Inferior parietal cortex (tissue), 1 donor: ENCODE measurements around the gene PRR33.

Experiments
- DNase-seq: peaks from one replicate; pipeline ENCODE4 v3.0.0-alpha.2; 2016; ENCODE audit errors: extremely low spot score

PRR33 gene

GRCh38 chr11:1847006-1847735 is 44.5 kb downstream of the PRR33 start:
- no peak for DNase-seq

DNA sequence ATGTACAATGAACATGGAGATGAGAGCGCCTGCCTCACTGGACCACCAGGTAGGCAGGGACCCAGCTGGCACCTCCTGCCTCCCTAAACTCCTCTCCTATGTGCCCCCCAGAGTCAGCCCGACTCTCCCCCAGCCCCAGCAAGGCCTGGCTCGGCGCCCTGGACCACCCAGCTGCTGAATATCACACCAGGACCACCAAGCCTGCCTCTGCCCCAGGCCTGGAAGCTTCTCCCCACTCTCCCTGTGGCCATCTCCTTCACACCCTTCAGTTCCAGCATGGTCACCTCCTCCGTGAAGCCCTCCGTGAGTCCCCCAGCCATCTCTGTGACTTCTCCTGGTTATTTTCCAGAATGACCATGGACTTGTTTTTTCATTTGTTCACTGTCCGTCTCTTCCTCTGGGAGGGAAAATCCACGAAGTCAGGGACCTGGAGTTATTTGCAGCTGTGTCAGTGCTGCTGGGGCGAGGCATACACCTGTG is 45.2 kb downstream of the PRR33 start:
- DNase-seq, result no peak

- DNase-seq, result no peak
Measured at GRCh38 chr11:1845561-1846452, 45.9 kb downstream of the PRR33 start.

GRCh38 chr11:1845095-1845429 is 46.6 kb downstream of the PRR33 start:
- no peak for DNase-seq

DNA sequence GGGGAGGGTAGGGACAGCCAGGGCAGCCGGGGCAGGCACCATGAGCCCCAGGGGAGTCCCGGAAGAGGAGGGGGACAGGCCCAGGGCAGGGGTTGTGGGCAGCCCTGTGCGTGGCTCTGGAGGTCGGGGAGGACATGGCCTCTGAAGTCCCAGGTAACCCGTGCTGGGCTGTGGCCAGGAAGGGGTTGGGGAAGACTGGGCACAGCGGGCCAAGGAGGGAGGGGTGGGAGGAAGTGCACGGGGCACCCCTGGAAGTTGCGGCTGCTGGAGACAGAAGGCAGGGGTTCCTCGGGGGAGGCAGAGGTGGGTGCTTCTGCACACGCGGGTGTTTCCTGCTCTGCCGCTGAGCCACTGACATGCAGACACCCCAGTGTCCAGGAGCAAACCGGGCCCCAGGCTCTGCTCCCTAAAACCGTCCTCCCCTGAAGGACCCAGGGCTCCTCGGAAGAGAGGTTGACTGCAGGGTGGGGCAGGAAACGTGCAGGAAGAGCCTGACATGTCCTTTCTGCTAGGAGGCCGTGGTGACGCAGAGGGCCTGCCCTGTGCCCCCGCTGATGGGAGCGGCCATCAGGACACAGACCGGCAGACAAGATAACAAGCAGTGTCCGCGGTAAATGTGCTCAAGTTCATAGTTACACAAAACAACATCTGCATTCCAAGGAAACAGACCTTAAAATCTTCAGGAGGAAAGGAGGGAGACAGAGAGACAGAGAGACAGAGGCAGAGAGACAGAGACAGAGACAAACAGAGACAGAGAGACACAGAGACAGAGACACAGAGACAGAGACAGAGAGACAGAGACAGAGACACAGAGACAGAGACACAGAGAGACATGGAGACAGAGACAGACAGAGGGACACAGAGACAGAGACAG is 47.2 kb downstream of the PRR33 start:
- DNase-seq, result no peak

GRCh38 chr11:1843796-1844195 is 47.9 kb downstream of the PRR33 start:
- no peak for DNase-seq

- DNase-seq, result no peak
Measured at GRCh38 chr11:1843098-1843473, 48.6 kb downstream of the PRR33 start.

GRCh38 chr11:1842149-1843097 is 49.3 kb downstream of the PRR33 start:
- no peak for DNase-seq

DNA sequence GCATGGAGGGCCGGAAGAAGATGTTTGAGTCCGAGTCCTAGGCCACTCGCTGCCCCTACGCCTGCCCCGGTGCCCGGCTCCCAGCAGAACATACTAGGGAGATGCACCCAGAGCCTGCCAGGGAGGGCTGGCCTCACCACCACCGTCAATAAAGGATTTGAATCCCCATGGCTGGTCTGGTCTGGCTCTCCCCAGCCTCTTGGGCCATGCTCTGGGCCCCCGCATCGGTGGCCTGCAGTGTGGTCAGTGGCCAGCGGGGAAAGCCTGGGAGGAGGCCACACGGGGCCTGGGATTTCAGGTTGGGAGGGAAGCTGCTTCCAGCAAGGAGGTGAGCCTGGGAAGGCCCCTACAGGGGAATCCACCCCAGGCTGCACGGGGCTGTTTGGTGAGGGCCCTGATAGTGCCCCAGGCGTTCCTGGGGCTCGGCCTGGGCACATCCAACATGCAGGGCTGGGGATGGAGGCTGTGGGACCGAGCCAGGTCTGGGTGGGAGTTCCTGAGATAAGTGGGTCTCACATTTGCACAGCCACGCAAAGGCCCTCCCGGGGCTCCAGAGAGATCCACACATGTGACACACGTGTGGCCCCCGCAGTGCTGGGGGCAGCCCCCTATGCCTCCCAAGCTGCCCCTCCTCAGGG is 50.1 kb downstream of the PRR33 start:
- no peak for DNase-seq

GRCh38 chr11:1840780-1841480 is 50.8 kb downstream of the PRR33 start:
- DNase-seq, result no peak

DNA sequence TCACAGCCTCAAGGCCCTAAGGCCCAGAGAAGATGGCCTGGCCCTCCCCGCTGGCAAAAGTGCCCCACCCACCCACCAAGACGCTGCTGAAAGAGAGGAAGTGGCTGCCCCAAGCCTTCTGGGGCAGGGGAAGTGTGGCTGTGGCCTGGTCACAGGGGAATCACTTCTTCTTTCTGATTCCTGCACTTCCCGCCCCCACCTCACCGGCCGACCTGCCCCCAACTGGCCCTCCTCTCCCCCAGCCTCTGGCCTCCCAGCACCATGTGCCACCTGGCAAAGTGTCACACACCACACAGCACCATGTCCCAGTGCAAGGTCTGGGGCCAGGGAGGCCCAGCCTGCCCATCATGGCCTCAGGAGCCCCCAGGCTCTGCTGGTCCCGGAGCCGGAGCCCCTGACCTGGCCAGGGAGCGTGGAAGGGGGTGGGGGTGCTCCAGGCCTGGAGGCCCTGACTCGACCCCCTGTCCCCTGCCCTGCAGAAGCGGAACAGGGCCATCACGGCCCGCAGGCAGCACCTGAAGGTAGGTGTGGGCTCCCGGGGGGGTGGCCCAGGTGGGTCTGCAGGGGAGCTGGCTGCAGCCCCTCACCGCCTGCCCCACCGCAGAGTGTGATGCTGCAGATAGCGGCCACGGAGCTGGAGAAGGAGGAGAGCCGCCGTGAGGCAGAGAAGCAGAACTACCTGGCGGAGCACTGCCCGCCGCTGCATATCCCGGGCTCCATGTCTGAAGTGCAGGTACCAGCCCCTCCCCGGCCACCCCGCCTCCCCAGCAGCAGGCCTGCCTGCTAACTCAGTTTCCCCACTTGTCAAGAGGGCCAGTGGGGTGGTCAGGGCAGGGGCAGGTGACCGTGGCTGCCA is 51.5 kb downstream of the PRR33 start:
- DNase-seq, result no peak

DNA sequence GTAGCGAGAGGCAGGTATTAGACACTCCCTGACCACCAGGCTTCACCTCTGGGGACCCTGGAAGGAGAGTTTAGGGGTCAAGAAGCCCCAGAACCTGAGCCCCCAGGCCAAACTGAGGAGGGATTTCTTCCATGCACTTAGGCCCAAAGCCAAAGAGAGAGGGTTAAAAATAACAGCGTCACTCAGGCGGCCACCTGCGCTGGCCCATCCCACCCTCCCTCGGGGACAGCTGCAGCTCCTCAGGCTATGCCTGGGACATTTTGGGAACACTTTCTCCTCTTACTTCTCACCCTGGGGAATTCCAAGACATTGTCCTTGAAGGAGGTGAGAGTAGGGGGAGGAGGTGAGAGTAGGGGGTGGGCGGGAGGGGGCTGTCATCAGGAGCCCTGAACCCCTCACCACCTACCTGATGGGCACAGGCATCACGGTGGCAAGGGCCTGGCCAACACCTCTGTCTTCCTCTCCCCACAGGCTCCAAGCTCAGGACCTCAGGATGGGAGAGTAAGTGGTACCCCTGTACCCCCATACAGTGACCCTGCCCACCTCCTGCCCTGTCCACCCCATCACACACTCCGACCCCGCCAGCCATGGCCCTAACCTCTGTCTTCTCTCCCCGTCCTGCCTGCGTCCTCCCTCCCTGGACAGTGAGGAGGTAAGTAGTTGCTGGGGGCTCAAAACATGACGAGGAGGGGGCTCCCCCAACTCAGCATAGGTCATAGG is 52.3 kb downstream of the PRR33 start:
- DNase-seq, result no peak

- no peak for DNase-seq
Measured at GRCh38 chr11:1838426-1839144, 53.1 kb downstream of the PRR33 start, which contains the start of gene TNNI2. Gene TNNI2 (plus strand): TSS chr11:1838981. CDS start chr11:1839697, 716 bp downstream.
